HG02840 (cell line): ENCODE measurements around the gene KDM1A.

Source experiments
- ATAC-seq: cut with Tn5 transposase; IDR thresholded peaks from one replicate; pipeline ENCODE4 v1.9.1; 2021; ENCODE audit warnings: mild to moderate bottlenecking, moderate library complexity, moderate number of reproducible peaks; ENCODE audit not compliant: unreplicated experiment, low FRiP score

KDM1A gene

GRCh38 chr1:23066075-23066474 is 46.8 kb downstream of the KDM1A start:
- no peak for ATAC-seq

- no peak for ATAC-seq
Measured at GRCh38 chr1:23069149-23069548, 49.9 kb downstream of the KDM1A start.

- ATAC-seq = no peak
Measured at GRCh38 chr1:23069675-23070074, 50.4 kb downstream of the KDM1A start.

GRCh38 chr1:23074012-23074411 is 54.7 kb downstream of the KDM1A start:
- ATAC-seq = no peak

- no peak for ATAC-seq
Measured at GRCh38 chr1:23079025-23079424, 59.8 kb downstream of the KDM1A start.

- no peak for ATAC-seq
Measured at GRCh38 chr1:23080885-23081284, 61.6 kb downstream of the KDM1A start.

GRCh38 chr1:23081376-23081775 is 62.1 kb downstream of the KDM1A start:
- no peak for ATAC-seq

GRCh38 chr1:23083714-23084480 is 64.6 kb downstream of the KDM1A start:
- ATAC-seq = no peak

GRCh38 chr1:23084880-23085279 is 65.6 kb downstream of the KDM1A start:
- no peak for ATAC-seq

- no peak for ATAC-seq
Measured at GRCh38 chr1:23085696-23086095, 66.4 kb downstream of the KDM1A start.

- ATAC-seq = no peak
Measured at GRCh38 chr1:23088027-23088426, 68.8 kb downstream of the KDM1A start.

- no peak for ATAC-seq
Measured at GRCh38 chr1:23090056-23090455, 70.8 kb downstream of the KDM1A start.

- ATAC-seq = no peak
Measured at GRCh38 chr1:23091545-23091944, 72.3 kb downstream of the KDM1A start.

- ATAC-seq = no peak
Measured at GRCh38 chr1:23092447-23092846, 73.2 kb downstream of the KDM1A start.

GRCh38 chr1:23097316-23097715 is 78.0 kb downstream of the KDM1A start:
- ATAC-seq = no peak

- ATAC-seq = no peak
Measured at GRCh38 chr1:23098463-23099170, 79.3 kb downstream of the KDM1A start.

- ATAC-seq = no peak
Measured at GRCh38 chr1:23099171-23099536, 79.9 kb downstream of the KDM1A start.

- ATAC-seq = no peak
Measured at GRCh38 chr1:23100074-23100748, 80.9 kb downstream of the KDM1A start.

GRCh38 chr1:23101101-23101827 is 82.0 kb downstream of the KDM1A start:
- no peak for ATAC-seq

- no peak for ATAC-seq
Measured at GRCh38 chr1:23101887-23102286, 82.6 kb downstream of the KDM1A start.

GRCh38 chr1:23102289-23102688 is 83.0 kb downstream of the KDM1A start:
- ATAC-seq = no peak
